GM21529 (cell line): ENCODE results near the gene FBXO24.
"Not testable (repeated sequence)": the region's sequence is repeated elsewhere in the genome, so short reads cannot be mapped to it uniquely, and the experiment has no call there.

Experiments
- ATAC-seq: cut with Tn5 transposase; IDR thresholded peaks from one replicate; pipeline ENCODE4 v1.9.1; 2021; ENCODE audit not compliant: unreplicated experiment

FBXO24 gene

GRCh38 chr7:100556541-100556940 lies 29.6 kb upstream of the FBXO24 start:
- ATAC-seq: no peak

- no peak for ATAC-seq
These were observed 27.0 kb upstream of the FBXO24 start for GRCh38 chr7:100559127-100559526.

- no peak for ATAC-seq
These were observed 24.5 kb upstream of the FBXO24 start for GRCh38 chr7:100561491-100562194.

GRCh38 chr7:100562195-100563099 lies 23.7 kb upstream of the FBXO24 start:
- no peak for ATAC-seq

- no peak for ATAC-seq
These were observed 23.0 kb upstream of the FBXO24 start for GRCh38 chr7:100563100-100563564.

- no peak for ATAC-seq
These were observed 22.2 kb upstream of the FBXO24 start for GRCh38 chr7:100563809-100564400.

GRCh38 chr7:100564405-100564804 lies 21.7 kb upstream of the FBXO24 start:
- ATAC-seq: not testable (repeated sequence)

- ATAC-seq: no peak
These were observed 21.0 kb upstream of the FBXO24 start for GRCh38 chr7:100565133-100565571.

- ATAC-seq: no peak
These were observed 20.1 kb upstream of the FBXO24 start for GRCh38 chr7:100566018-100566531.

GRCh38 chr7:100567031-100567730 lies 18.9 kb upstream of the FBXO24 start:
- no peak for ATAC-seq

- ATAC-seq: no peak
These were observed 18.4 kb upstream of the FBXO24 start for GRCh38 chr7:100567751-100568175.

- ATAC-seq: no peak
These were observed 17.8 kb upstream of the FBXO24 start for GRCh38 chr7:100568176-100568895.

- ATAC-seq: peak; percentile 44
These were observed 17.0 kb upstream of the FBXO24 start for GRCh38 chr7:100568896-100569844.

- ATAC-seq: no peak
These were observed 14.9 kb upstream of the FBXO24 start for GRCh38 chr7:100570954-100571828.

GRCh38 chr7:100571829-100572116 lies 14.4 kb upstream of the FBXO24 start:
- no peak for ATAC-seq

GRCh38 chr7:100572281-100572948 lies 13.7 kb upstream of the FBXO24 start:
- no peak for ATAC-seq

- ATAC-seq: no peak
These were observed 13.0 kb upstream of the FBXO24 start for GRCh38 chr7:100572949-100573675.
